LNCaP clone FGC (cell line): ENCODE data around the gene TRAM2.

Experiments used
- DNase-seq: peaks from one replicate; pipeline ENCODE4 v3.0.0-alpha.2; 2011; ENCODE audit warnings: low read depth
- H3K4me3 ChIP-seq: 2 replicates; pipeline ENCODE4 v1.5.1; 2011; ENCODE audit warnings: mild to moderate bottlenecking, low read depth, low read length, control low read depth
- TF ChIP-seq, protein P1 (sequence below): IDR thresholded peaks from 2 replicates; pipeline ENCODE4 v1.5.1; 2012; ENCODE audit warnings: mild to moderate bottlenecking; ENCODE audit not compliant: control insufficient read depth, insufficient read depth; ENCODE audit errors: extremely low read depth

TRAM2 gene

GRCh38 chr6:52548353-52548713, 28.5 kb downstream of the TRAM2 start:
- H3K4me3 ChIP-seq: no peak overlapping the region
- no peak for DNase-seq
- TF ChIP-seq, protein P1, sequence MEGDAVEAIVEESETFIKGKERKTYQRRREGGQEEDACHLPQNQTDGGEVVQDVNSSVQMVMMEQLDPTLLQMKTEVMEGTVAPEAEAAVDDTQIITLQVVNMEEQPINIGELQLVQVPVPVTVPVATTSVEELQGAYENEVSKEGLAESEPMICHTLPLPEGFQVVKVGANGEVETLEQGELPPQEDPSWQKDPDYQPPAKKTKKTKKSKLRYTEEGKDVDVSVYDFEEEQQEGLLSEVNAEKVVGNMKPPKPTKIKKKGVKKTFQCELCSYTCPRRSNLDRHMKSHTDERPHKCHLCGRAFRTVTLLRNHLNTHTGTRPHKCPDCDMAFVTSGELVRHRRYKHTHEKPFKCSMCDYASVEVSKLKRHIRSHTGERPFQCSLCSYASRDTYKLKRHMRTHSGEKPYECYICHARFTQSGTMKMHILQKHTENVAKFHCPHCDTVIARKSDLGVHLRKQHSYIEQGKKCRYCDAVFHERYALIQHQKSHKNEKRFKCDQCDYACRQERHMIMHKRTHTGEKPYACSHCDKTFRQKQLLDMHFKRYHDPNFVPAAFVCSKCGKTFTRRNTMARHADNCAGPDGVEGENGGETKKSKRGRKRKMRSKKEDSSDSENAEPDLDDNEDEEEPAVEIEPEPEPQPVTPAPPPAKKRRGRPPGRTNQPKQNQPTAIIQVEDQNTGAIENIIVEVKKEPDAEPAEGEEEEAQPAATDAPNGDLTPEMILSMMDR: no peak

DNA sequence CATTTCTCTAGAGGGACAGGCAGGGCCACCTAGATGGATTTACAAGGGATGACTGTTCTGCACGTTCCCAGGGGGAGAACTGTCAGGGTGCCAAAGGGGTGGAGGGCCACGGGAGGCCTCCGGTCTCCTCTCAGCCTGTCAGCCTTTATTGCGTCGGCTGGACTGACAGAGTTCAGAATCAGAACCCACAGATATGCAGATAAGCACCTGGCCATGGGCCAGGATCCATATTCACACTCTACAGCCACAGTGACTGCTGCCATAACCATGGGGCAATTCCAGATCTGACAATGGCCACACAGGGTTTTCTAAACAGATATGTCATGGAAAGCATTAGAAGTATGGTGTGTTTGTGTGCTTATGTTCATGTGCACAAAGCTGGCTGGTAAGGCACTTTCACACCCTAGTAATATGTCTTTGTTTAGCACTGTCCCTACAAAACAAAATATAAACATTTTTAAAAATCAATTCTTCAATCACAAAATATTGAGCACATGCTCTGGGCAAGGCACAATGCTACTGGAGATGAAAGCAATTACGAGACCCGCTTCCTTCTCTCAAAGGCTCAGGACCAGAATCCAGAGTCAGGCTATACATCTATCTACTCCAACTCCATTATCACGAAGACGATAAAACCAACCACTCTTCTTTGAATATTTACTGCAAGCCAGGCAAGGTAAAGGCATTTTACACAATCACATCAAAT, 29.1 kb downstream of the TRAM2 start:
- DNase-seq: no peak
- TF ChIP-seq, protein P1: no peak
- no peak overlapping the region for H3K4me3 ChIP-seq

GRCh38 chr6:52546678-52547077, 30.2 kb downstream of the TRAM2 start:
- H3K4me3 ChIP-seq: no peak overlapping the region
- TF ChIP-seq, protein P1: no peak
- no peak for DNase-seq

GRCh38 chr6:52546192-52546591, 30.7 kb downstream of the TRAM2 start:
- no peak for DNase-seq
- H3K4me3 ChIP-seq: no peak overlapping the region
- TF ChIP-seq, protein P1: no peak

DNA sequence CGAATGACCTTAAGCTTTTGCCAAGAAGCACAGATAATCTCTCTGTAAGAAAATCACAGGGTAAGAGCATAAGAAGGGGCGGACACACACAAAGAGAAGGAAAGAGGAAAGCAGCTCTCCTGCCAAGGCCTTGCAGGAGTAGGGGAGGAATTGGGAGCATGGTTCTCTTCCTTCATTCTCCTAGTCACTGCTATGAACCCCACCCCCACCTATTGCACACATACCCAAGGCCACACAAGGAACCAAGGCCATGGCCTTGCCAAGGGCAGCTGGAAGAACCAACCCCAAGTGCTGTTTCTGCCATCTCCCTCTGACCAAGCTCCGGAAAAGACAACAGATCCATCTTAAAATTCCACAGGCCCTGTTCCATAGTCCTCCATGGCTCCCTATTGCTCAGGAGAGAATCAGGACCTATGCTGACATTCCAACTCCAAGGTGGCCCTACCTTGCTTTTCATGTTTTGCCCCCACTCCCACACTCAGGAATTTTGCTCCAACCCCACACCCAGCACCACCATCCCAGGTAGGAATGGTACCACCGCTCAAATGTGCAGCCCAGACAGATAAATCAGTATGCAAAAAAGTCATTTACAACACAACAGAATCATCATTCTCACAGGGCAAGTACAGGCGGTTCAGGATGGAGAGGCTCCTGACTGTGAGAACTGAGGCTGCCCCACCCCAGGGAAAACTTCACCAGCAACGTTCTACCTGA, 31.3 kb downstream of the TRAM2 start:
- H3K4me3 ChIP-seq: no peak overlapping the region
- no peak for DNase-seq
- TF ChIP-seq, protein P1: no peak

GRCh38 chr6:52544602-52545405, 32.1 kb downstream of the TRAM2 start:
- DNase-seq: no peak
- no peak overlapping the region for H3K4me3 ChIP-seq
- TF ChIP-seq, protein P1: no peak
